Stimulated activated CD8-positive, alpha-beta memory T cell treated with anti-CD3 and anti-CD28 coated beads, Interleukin-12 subunit alpha, Interleukin-12 subunit beta, amount 100 ng/mL, for 1 hour (primary cell): ENCODE data around the gene FHIP2A.
"Not testable (repeated sequence)": the region's sequence is repeated elsewhere in the genome, so short reads cannot be mapped to it uniquely, and the experiment has no call there.

ENCODE experiments used
- DNase-seq: peaks from one replicate; pipeline ENCODE4 v3.0.0-alpha.2; 2020; ENCODE audit warnings: low read depth

FHIP2A gene

GRCh38 chr10:114815791-114816190, 5.8 kb upstream of the FHIP2A start:
- DNase-seq = no peak

DNA sequence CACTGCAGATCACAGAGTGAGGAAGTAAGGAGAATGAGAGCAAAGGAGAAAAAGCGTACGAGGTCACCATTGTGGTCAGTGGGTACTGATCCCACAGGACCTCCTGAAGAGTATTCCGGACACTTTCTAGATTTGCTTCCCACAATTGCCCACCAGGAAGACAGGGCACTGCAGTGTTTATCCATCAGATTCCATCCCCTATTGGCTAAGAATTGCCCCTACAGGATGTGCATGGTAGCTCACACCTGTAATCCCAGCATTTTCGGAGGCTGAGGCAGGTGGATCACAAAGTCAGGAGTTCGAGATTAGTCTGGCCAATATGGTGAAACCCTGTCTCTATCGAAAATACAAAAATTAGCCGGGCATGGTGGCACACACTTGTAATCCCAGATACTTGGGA, 5.3 kb upstream of the FHIP2A start:
- DNase-seq = no peak

- DNase-seq = no peak
These were observed 2.3 kb upstream of the FHIP2A start for GRCh38 chr10:114819322-114819721.

GRCh38 chr10:114821915-114822443, 399 bp downstream of the FHIP2A start:
- no peak for DNase-seq

DNA sequence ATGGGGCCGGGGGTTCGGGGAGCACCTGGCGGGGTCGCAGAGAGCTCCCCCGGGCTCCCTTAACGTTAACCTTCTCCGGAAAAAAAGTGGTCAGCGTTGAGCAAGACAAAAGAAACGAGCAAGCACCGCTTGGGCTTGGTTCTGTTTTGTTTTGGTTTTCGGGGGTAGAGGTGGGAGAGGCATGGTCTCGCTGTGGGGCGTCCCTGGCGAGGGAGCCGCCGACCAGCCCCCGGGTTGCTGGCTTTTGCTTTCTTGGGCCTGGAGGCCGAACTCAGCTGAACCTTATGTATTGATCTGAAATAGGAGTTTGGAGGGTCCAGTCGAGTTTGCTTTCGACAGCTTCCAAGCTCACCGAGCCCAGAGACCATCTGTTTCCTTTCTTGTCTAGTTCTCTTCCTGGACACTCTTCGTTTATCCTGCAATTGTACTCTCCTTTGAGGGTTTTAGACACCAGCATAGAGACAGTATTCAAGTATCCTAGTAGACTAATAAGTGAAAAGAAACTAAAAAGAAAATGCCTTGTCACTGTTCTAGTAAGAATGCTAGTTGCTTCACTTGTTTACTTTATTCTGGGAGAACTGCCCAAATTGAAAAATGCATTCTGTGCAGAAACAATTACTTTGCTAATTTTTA, 980 bp downstream of the FHIP2A start:
- DNase-seq = no peak

- no peak for DNase-seq
These were observed 1.5 kb downstream of the FHIP2A start for GRCh38 chr10:114823077-114823463.

GRCh38 chr10:114824391-114824790, 2.8 kb downstream of the FHIP2A start:
- DNase-seq = no peak

DNA sequence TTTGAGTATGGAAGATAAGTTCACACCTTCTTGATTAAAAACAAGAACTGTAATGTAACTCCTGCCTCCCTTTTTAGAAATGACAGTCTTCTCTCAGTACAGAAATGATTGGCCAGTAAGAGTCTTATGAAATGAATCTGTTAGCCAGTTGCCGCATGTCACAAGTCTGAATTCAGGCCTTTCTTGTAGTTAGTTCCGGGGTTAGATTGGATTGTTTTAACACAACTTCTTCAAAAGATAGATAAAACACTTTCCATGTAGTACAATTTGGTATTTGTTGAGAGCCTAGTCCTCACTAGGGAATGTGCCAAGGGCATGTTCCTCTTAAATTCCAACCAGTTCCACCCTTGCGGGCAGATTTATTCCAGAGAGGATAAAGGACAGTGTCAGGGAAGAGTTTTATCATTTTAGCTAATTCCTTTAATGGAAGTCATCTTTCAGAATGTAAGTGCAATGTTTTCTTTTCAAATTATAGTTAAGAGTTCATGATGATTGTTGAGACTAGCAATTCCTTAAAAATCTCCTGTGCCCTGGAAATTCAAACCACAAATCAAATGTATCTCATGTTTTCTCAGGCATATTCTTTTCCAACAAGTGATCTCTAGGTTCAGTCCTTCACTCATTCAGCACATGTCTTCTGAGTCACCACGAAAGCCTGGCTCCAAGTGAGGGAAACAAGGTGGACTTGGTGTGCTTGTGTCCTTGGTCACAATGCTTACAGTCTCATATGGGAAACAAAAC, 4.1 kb downstream of the FHIP2A start:
- no peak for DNase-seq

- no peak for DNase-seq
These were observed 7.8 kb downstream of the FHIP2A start for GRCh38 chr10:114829160-114829909.

DNA sequence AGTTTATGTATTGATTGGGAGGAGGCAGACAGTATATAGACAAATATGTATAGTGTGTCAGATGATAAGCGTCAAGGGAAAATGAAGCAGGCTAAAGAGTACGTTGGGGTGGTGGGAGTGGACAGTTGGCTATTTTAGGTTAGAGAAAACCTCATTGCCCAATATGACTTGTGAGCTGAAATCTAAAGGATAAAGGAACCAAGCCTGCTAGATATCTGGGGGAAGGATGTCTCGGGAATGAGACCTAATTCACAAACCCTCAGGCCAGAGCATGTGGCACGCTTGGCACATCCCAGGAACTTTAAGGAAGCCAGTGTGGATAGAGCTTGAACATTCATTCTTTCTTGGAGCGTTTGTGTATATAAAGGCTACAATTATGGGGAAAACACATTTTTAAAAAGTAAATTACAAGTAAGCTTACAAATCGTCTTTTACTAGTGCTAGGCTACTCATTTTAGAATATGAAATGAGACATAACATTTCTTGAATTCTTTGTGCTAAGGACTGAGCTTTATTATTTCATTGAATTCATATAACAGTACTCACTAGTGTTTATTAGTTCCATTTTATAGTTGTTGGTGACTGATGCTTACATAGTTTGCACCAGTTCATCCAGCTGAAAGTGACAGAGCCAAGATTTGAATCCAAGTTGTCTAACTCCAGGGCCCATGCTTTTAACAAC, 9.7 kb downstream of the FHIP2A start:
- no peak for DNase-seq

GRCh38 chr10:114837690-114838089, 16.1 kb downstream of the FHIP2A start:
- DNase-seq = no peak

DNA sequence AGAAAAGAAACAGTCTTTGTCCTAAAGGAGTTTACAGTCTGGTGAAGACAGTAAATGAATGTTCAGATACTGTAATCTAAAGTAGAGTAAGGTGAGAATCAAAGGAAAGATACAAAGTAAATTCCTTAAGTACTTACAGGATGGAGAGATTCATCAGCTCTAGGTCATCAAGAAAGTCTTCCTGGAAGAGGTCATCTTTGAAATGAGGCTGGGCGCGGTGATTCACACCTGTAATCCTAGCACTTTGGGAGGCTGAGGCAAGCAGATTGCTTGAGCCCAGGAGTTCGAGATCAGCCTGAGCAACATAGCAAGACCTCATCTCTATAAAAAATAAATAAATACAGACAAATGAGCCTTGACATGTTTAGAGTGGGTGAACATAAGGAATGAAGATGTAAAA, 18.3 kb downstream of the FHIP2A start:
- no peak for DNase-seq

GRCh38 chr10:114845978-114846693, 24.6 kb downstream of the FHIP2A start:
- no peak for DNase-seq

GRCh38 chr10:114847517-114847916, 25.9 kb downstream of the FHIP2A start:
- DNase-seq = not testable (repeated sequence)

DNA sequence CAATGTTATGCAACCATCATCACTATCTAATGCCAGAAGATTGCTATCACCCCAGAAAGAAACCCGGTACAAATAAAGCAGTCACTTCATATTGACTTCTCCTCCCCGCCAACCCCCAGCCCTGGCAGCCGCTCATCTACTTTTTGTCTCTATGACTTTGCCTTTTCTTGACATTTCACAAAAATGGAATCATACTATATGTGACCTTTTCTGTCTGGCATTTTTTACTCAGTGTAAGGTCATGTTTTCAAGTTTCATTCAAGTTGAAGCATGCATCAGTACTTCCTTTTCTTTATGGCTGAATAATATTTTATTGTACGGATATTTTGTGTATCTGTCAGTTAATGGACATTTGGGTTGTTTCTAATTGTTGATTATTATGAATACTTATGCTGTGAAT, 28.1 kb downstream of the FHIP2A start:
- no peak for DNase-seq

GRCh38 chr10:114850126-114850525, 28.5 kb downstream of the FHIP2A start:
- no peak for DNase-seq

GRCh38 chr10:114851336-114851735, 29.8 kb downstream of the FHIP2A start:
- no peak for DNase-seq

DNA sequence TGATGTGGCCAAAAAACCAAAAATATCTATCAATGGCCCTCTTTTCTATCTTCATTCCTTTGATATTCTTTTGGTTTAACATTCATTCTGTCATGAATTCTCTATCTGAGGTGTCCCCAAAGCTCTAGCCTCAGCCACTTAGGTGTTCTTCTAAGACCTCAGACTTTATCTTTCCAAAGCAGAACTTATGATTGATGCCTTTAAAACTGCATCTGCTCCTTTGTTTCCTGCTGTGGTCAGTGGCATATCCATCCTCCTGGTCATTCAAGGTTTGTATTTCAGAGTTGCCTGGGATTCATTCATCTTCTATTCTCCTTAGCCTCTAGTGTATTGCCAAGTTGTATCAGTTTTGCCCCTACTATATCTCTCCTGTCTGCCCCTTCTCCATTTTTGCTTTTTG, 30.6 kb downstream of the FHIP2A start:
- no peak for DNase-seq

DNA sequence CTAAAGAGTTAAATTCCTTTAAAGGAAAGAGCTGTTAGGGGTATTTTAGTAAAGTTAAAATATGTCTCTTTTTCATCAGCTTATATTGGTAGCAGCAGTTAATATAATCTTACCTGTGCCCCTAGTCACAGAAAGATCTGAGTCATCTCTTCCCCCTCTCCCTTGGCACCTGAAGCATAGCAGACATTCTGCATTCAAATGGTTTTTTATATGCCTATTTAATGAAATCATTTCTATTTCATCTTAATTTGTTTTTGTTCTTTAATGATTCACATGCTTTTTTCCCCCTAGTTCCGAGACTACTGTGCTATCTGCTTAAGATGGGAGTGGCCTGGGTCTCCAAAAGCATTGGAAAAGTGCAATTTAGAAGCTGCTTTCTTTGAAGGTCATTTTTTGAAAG, 33.3 kb downstream of the FHIP2A start:
- DNase-seq = no peak

DNA sequence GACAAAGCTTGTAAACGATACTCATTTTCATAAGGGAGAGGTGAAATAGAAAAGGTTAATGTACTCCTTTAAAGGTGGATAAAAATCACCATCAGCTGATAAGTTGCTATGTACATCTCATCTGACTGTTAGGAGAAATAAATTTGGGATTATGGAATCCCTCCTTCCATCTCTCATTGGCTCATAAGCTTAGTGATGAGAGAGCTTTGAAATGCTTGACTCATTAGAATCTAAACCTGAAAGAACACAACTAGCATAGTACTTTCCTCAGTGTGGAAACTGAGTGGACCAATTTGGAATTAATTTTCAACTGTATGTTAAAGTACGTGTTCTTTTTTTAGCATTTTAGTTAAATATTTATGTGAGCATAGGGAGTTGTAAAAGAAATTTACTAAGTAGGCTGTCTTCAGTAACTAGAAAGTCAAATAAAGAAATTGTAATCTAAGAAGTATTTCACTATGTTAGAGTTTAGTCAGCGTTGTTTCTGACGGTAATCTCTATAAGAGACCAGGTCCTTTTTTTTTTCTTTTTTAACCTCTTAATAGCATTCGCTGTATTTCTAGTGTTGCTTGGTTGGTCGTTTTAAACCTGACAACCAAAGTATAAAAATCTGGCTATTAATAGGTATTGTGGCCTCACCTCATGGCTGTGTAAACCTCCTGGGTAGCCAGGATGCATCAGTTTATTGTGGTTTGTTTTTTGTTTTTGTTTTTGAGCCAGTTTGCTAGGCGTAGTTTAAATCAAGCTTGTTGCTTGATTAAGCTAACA, 34.4 kb downstream of the FHIP2A start:
- DNase-seq = no peak
